HepG2 (cell line): ENCODE results near the gene PTCD2. TPM values are rescaled to one million over a fixed set of nuclear protein-coding genes. Genes with fewer than 3 reads are reported as not detected.

Experiments
- AGO2 ChIP-seq: fragments of 200-400 bp; formaldehyde crosslinking; optimal IDR thresholded peaks from 2 replicates; pipeline ENCODE3; 2017; ENCODE audit warnings: mild to moderate bottlenecking, low read depth, low read length, moderate library complexity
- ARNT ChIP-seq: fragments of 450-650 bp; IDR thresholded peaks from 2 replicates; pipeline ENCODE4 v1.6.1; 2017
- ATAD3A ChIP-seq: sonication (generic); formaldehyde crosslinking; IDR thresholded peaks from 2 replicates; pipeline ENCODE4 v1.4.0; 2020; ENCODE audit warnings: missing genetic modification reagents
- CEBPG ChIP-seq: IDR thresholded peaks from 2 replicates; pipeline ENCODE4 v1.6.1; 2016
- DR1 ChIP-seq: sonication (generic); formaldehyde crosslinking; IDR thresholded peaks from 2 replicates; pipeline ENCODE4 v1.8.0; 2021; ENCODE audit warnings: mild to moderate bottlenecking, missing genetic modification reagents, inconsistent platforms
- GATAD2A ChIP-seq: IDR thresholded peaks from 2 replicates; pipeline ENCODE4 v1.6.1; 2016
- GTF3A ChIP-seq: sonication (generic); formaldehyde crosslinking; conservative IDR thresholded peaks from 2 replicates; pipeline ENCODE4 v1.4.0; 2020; ENCODE audit warnings: mild to moderate bottlenecking, missing genetic modification reagents
- MTA3 ChIP-seq: sonication (generic); formaldehyde crosslinking; IDR thresholded peaks from 2 replicates; pipeline ENCODE4 v1.4.0; 2020; ENCODE audit warnings: missing genetic modification reagents
- SAP130 ChIP-seq: IDR thresholded peaks from 2 replicates; pipeline ENCODE4 v1.6.1; 2016; ENCODE audit warnings: low read depth
- STAT6 ChIP-seq: sonication (generic); formaldehyde crosslinking; IDR thresholded peaks from 2 replicates; pipeline ENCODE4 v1.4.0; 2020; ENCODE audit warnings: missing genetic modification reagents, mild to moderate bottlenecking, borderline replicate concordance
- TP53 ChIP-seq: sonication (generic); formaldehyde crosslinking; conservative IDR thresholded peaks from 2 replicates; pipeline ENCODE4 v1.4.0; 2020; ENCODE audit warnings: missing genetic modification reagents
- ZBTB21 ChIP-seq: sonication (generic); formaldehyde crosslinking; IDR thresholded peaks from 2 replicates; pipeline ENCODE4 v1.4.0; 2020; ENCODE audit warnings: missing genetic modification reagents
- ZC3H4 ChIP-seq: sonication (generic); formaldehyde crosslinking; IDR thresholded peaks from 2 replicates; pipeline ENCODE4 v1.4.0; 2020; ENCODE audit warnings: missing genetic modification reagents, borderline replicate concordance
- ZIK1 ChIP-seq: sonication (generic); formaldehyde crosslinking; IDR thresholded peaks from 2 replicates; pipeline ENCODE4 v1.5.0; 2020; ENCODE audit warnings: mild to moderate bottlenecking, low read depth, missing genetic modification reagents, borderline replicate concordance
- ZNF160 ChIP-seq: sonication (generic); formaldehyde crosslinking; IDR thresholded peaks from 2 replicates; pipeline ENCODE4 v1.8.0; 2022; ENCODE audit warnings: mild to moderate bottlenecking, inconsistent platforms, missing genetic modification reagents
- ZNF253 ChIP-seq: sonication (generic); formaldehyde crosslinking; IDR thresholded peaks from 2 replicates; pipeline ENCODE4 v1.8.0; 2022; ENCODE audit warnings: mild to moderate bottlenecking, missing genetic modification reagents, borderline replicate concordance
- ZNF282 ChIP-seq: fragments of 450-650 bp; IDR thresholded peaks from 2 replicates; pipeline ENCODE4 v1.6.1; 2018; ENCODE audit not compliant: partially characterized antibody
- ZNF367 ChIP-seq: sonication (generic); formaldehyde crosslinking; IDR thresholded peaks from 2 replicates; pipeline ENCODE4 v1.4.0; 2020; ENCODE audit warnings: missing genetic modification reagents, borderline replicate concordance
- ZNF468 ChIP-seq: sonication (generic); formaldehyde crosslinking; IDR thresholded peaks from 2 replicates; pipeline ENCODE4 v1.8.0; 2022; ENCODE audit warnings: mild to moderate bottlenecking, moderate library complexity, missing genetic modification reagents
- ZNF484 ChIP-seq: sonication (generic); formaldehyde crosslinking; IDR thresholded peaks from 2 replicates; pipeline ENCODE4 v1.5.1; 2020; ENCODE audit warnings: mild to moderate bottlenecking, low read depth, missing genetic modification reagents, borderline replicate concordance
- ZNF644 ChIP-seq: IDR thresholded peaks from 2 replicates; pipeline ENCODE4 v1.6.1; 2016; ENCODE audit warnings: low read depth
- ZNF781 ChIP-seq: sonication (generic); formaldehyde crosslinking; IDR thresholded peaks from 2 replicates; pipeline ENCODE4 v1.5.1; 2020; ENCODE audit warnings: borderline replicate concordance, mild to moderate bottlenecking, missing genetic modification reagents; ENCODE audit errors: not compliant biosample characterization
- polyA plus RNA-seq, 8 experiments: library from polyadenylated mRNA; depleted of rRNA in 3 of 8; stranded (reverse) in 7 of 8; unstranded in 1 of 8; fragments of >200 nt; fragmentation: Illumina TruSeq in 4 of 8; extraction: Trizol in 4 of 8; gene quantifications; 2 replicates each; pipeline versions ENCODE4 v1.2.1 to v1.2.3, GENCODE V29; 2011 to 2016; ENCODE audit warnings: low read depth in 4 of 8, missing spikeins in 1 of 8, mixed read lengths in 1 of 8; ENCODE audit not compliant: insufficient read depth in 1 of 8
- total RNA-seq, 5 experiments: library from RNA; depleted of rRNA; stranded (reverse); fragments of >200 nt; fragmentation: Illumina TruSeq; extraction: Trizol; gene quantifications; 2 replicates each; pipeline ENCODE4 v1.2.3, GENCODE V29; 2016; ENCODE audit warnings: low read depth in 1 of 5
- TF ChIP-seq, protein P1 (sequence below): sonication (generic); formaldehyde crosslinking; IDR thresholded peaks from 2 replicates; pipeline ENCODE4 v1.5.0; 2020; ENCODE audit warnings: missing genetic modification reagents
- TF ChIP-seq, protein P2 (sequence below): sonication (generic); formaldehyde crosslinking; IDR thresholded peaks from 2 replicates; pipeline ENCODE4 v1.4.0; 2020; ENCODE audit warnings: missing genetic modification reagents
- TF ChIP-seq, protein P3 (sequence below): sonication (generic); formaldehyde crosslinking; IDR thresholded peaks from 2 replicates; pipeline ENCODE4 v1.8.0; 2022; ENCODE audit warnings: mild to moderate bottlenecking, missing genetic modification reagents, moderate library complexity
- TF ChIP-seq, protein P4 (sequence below): sonication (generic); formaldehyde crosslinking; IDR thresholded peaks from 2 replicates; pipeline ENCODE4 v1.8.1; 2023; ENCODE audit warnings: missing genetic modification reagents, mild to moderate bottlenecking, borderline replicate concordance

Gene PTCD2
- total and polyA plus RNA-seq, 2 of the 13 experiments (the other 11 are each of a cell fraction or from before 2014, with no cell fraction given): 5.3 to 6.4 TPM

DNA sequence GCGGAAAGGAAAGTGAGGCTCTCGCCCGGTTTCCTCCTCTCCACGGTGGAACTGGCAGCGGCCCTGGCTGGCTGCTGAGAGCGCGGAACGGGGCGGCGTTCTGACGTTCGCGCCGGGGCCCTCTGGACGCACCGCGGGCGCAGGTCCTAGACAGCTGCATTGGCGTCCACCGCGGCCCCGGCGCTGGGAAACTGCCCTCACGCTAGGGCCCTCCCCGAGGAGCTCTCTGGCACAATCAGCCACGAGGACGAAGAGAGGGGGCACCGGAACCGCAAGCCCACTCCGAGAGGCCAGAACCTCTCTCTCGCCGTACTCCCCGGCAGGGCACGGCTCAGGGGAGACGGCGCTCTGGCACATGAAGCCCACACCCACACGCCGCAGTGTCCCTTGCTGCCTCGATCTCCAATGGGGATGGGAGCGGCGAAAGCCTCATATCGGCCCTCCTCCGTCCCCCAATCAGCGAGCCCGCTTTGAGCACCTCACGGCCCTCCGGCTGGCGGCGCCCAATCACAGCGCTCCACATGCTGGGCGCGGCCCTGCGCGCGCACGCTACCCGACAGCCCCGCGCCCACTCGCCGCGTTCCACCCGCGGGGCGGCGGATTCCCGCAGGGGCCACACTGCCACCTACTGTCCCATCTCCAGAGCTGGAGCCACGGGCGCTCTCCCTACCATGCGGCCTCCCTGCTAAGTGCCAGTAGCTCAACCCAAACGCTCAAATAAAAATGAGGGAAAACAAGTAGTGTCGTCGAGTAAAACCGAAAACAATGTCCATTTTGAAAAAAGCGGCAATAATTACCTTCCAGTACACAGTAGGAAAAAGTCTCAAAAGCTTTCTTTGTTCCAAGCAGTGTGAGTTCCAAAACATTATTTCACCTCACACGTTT, 12.0 kb upstream of the PTCD2 start (continued):
- TF ChIP-seq ZNF468 (peak; percentile 35; the same call in 1 of the 2 replicates), AGO2 (peak; percentile 96), ZNF781 (CRISPR knock-in tag) (peak; percentile 76), ARNT (no peak), ZNF367 (no peak), ZBTB21 (CRISPR knock-in tag) (no peak), ZIK1 (CRISPR knock-in tag) (no peak), CEBPG (CRISPR knock-in tag) (no peak; the same call in 1 of the 2 replicates), SAP130 (peak; percentile 94), MTA3 (CRISPR knock-in tag) (no peak), GTF3A (peak; percentile 85; the same call in 1 of the 2 replicates), ZNF644 (CRISPR knock-in tag) (no peak), ATAD3A (no peak), GATAD2A (CRISPR knock-in tag) (peak; percentile 10; the same call in 1 of the 2 replicates), TP53 (CRISPR knock-in tag) (0 out of 2 replicates have a peak, but pooled peaks have one; percentile 24), ZNF282 (no peak), ZNF160 (CRISPR knock-in tag) (peak; percentile 81), DR1 (CRISPR knock-in tag) (peak; percentile 98), STAT6 (peak; percentile 42; the same call in 1 of the 2 replicates), ZNF484 (CRISPR knock-in tag) (no peak), ZC3H4 (CRISPR knock-in tag) (no peak), ZNF253 (CRISPR knock-in tag) (peak; percentile 72; the same call in 1 of the 2 replicates)
- TF ChIP-seq, protein P1, sequence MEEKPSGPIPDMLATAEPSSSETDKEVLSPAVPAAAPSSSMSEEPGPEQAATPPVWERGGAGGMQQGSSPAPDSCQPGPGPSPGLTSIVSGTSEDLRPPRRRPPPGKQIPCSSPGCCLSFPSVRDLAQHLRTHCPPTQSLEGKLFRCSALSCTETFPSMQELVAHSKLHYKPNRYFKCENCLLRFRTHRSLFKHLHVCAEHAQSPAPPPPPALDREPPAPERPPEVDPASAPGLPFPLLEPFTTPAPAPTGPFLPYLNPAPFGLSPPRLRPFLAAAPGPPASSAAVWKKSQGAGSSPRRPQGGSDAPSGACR (CRISPR knock-in tag): peak; percentile 91; the same call in 1 of the 2 replicates
- TF ChIP-seq, protein P2, sequence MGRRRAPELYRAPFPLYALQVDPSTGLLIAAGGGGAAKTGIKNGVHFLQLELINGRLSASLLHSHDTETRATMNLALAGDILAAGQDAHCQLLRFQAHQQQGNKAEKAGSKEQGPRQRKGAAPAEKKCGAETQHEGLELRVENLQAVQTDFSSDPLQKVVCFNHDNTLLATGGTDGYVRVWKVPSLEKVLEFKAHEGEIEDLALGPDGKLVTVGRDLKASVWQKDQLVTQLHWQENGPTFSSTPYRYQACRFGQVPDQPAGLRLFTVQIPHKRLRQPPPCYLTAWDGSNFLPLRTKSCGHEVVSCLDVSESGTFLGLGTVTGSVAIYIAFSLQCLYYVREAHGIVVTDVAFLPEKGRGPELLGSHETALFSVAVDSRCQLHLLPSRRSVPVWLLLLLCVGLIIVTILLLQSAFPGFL (CRISPR knock-in tag): no peak
- TF ChIP-seq, protein P3, sequence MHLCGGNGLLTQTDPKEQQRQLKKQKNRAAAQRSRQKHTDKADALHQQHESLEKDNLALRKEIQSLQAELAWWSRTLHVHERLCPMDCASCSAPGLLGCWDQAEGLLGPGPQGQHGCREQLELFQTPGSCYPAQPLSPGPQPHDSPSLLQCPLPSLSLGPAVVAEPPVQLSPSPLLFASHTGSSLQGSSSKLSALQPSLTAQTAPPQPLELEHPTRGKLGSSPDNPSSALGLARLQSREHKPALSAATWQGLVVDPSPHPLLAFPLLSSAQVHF (CRISPR knock-in tag): peak; percentile 66; the same call in 1 of the 2 replicates
- TF ChIP-seq, protein P4, sequence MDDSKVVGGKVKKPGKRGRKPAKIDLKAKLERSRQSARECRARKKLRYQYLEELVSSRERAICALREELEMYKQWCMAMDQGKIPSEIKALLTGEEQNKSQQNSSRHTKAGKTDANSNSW (CRISPR knock-in tag): 0 out of 2 replicates have a peak, but pooled peaks have one; percentile 53
